GM21423 (cell line): ENCODE results near the gene EMILIN3.

Experiments used
- ATAC-seq: cut with Tn5 transposase; IDR thresholded peaks from one replicate; pipeline ENCODE4 v1.9.1; 2021; ENCODE audit warnings: mild to moderate bottlenecking, moderate library complexity; ENCODE audit not compliant: unreplicated experiment

Gene EMILIN3

DNA sequence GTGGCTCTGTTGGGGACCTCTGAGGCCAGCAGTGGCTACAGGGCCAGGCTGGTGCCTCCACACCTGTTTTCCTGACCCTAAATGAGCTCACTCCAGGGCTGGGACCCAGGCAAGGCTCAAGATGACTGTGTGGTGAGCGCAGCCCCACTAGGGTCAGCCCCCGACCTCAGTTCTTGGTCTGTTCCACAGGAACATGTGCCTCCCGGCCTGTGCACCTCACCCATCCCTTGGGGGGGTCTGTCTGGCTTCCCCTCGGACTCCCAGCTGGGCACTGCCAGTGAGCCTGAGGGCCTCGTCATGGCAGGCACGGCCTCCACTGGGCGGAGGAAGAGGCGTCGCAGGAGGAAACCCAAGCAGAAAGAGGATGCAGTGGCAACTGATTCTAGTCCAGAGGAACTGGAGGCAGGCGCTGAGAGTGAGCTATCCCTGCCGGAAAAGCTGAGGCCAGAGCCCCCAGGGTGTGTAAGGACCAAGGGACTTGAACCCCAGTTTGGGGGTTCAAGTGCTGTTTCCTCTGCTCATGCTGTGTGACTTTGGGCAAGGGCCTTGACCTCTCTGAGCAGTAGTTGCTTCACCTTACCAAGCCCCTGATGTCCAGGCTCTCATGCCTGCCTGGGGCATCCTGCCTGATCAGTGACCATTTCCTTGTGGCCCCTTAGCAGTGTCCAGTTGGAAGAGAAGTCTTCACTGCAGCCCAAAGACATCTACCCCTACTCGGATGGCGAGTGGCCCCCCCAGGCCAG lies 18.0 kb downstream of the EMILIN3 start:
- no peak for ATAC-seq

DNA sequence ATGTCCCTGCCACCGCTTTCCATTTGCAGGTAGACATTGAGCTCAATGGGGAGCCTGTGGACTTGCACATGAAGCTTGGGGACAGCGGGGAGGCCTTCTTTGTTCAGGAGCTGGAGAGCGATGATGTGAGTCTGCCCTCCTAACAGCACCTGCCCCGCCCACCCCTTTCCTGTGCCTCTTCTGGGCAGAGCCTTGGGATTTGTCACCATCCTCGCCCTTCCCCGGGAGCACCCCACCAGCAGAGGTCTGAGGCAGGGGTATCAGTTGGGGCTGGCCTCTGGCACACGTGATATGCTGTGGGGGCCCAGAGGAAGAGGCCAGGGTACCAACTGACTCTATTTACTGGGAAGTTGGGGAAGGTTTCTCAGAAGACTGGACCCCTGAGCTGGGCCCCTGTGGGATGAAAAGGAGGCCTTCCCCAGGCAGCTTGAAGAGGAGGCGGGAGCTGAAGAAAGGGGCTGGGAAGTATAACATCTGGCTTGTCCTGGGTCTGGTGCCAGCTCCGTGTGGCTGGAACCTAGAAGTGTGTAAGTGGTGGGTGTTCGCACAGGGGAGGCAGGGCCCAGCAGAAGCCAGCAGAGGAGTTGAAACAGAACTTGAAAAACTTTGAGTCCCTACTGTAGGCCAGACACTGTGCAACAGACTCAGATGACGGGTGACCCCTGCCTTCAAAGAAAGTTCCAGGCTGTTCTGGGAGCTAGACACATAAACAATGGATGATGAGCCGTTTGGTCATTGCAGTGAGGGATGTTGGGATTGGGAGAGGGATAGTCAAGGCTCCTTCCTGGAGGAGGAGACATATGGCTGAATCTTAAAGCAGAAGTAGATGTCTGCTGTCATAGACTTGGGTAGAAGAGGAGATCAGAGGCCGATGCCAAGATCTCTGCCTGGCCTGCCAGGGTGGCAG lies 18.8 kb downstream of the EMILIN3 start:
- ATAC-seq = no peak

- no peak for ATAC-seq
Observed at GRCh38 chr20:41345729-41346067, 20.9 kb downstream of the EMILIN3 start.

DNA sequence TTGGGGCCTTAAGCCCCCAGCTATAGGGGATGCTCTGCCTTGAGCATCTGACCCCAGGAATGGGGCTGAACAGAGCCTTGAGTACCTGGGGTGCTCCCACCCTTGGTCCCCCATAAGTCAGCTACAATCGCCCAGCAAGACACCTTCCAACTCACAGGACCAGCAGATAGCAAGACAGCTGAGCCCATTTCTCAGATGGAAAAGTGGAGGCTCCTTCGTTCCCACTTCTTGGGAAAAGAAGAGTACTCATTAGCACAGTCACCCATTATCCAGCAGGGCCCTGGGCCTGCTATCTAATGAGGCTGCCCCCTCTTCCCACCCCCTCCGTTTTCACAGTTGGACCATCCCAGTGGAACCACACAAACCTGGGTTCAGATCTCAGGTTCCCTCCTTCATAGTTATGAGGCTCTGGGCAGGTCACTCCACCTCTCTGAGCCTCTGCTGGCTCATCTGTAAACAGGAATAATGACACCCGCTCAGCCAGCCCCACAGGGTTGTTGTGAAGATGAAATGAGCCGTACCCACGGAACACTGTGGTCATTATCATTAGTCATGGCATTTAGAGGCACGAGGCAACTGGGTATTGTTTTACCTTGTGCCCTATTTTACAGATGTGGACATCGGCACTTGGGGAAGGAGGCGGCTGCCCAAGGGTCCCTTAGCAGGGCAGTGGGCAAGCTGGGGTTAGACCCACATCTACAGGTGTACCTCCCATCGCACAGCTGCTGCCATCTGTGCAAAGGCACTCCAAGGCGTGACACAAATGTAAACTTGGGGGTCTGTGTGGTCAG lies 21.5 kb downstream of the EMILIN3 start:
- ATAC-seq = no peak

DNA sequence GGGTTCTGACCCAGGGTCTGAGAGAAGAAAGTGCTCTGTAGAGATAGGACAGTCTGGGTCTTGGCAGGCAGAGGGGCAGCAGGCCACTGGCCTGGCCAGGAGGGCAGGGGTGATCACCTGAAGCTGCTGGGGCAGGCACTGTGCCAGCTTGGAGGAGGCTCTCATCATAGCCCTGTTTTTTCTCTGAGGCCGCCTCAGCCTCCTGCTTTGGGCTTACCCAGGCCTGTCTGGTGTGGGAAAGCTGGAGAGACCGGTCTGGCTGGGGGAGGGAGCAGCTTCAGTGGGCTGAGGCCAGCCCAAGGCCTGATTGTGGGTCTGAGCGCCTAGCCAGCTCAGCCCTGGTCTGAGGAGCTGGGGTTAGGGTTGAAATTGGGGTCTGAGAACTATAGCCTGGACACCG lies 22.1 kb downstream of the EMILIN3 start:
- no peak for ATAC-seq

GRCh38 chr20:41342474-41343464 lies 23.8 kb downstream of the EMILIN3 start:
- no peak for ATAC-seq

- peak; percentile 8 for ATAC-seq
Observed at GRCh38 chr20:41340327-41341055, 26.1 kb downstream of the EMILIN3 start, which contains the start of gene LPIN3. Gene LPIN3 (plus strand): TSS chr20:41340821. CDS start chr20:41345804, 4,983 bp downstream.

DNA sequence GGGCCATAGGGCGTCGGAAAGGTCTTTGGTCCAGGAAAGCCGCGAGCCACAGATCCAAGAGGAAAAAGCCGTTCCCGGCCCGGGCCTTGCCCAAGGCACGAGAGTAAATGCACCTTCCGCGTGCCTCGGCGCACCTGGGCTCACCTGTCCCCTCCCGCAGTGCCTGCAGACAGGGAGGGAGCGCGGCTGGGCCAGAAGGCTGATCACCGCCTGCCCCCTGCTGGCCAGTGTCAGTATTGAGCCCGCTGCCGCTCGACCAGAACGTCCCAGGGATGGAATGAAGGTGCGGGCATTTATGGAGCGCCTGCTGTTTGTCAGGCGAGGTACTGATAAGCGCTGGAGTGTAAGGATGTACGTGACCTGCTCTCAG lies 26.7 kb downstream of the EMILIN3 start:
- ATAC-seq = peak; percentile 70

- no peak for ATAC-seq
Observed at GRCh38 chr20:41336711-41337492, 29.7 kb downstream of the EMILIN3 start.

DNA sequence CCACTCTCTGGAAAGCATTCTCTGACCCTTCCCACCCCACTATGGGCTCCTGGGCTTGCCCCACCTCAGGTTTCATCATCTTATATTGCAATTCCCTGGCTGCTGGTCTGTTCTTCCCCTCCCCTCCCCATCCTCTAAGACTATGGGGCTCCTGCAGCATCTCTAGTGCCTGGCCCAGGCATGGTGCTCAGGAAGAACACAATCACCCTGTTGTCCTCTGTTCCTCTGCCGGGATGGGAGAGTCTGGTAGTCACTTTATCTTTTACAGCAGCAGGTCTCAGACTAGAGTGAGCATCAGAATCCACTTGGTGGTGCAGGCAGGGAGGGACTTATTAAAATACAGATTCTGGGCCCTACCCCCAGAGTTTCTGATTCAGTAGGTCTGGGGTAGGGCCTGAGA lies 31.0 kb downstream of the EMILIN3 start:
- ATAC-seq = no peak

GRCh38 chr20:41334443-41335421 lies 31.9 kb downstream of the EMILIN3 start:
- ATAC-seq = no peak

DNA sequence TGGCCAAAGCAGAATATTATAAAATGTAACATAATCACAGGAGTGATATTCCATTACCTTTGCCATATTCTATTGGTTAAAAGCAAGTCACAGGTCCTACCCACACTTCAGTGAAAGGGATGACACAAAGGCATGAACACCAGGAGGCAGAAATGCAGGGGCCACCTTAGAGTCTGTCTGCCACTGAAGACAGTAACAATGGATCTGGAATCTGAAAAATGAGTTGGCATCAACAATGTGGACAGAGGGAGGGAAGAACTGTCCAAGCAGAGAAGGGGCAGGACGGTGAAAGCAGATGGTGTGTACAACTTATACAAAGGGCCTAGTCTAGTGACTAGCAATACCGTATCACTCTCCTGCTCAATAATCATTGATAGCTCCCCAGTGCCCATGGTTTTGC lies 32.6 kb downstream of the EMILIN3 start:
- no peak for ATAC-seq

DNA sequence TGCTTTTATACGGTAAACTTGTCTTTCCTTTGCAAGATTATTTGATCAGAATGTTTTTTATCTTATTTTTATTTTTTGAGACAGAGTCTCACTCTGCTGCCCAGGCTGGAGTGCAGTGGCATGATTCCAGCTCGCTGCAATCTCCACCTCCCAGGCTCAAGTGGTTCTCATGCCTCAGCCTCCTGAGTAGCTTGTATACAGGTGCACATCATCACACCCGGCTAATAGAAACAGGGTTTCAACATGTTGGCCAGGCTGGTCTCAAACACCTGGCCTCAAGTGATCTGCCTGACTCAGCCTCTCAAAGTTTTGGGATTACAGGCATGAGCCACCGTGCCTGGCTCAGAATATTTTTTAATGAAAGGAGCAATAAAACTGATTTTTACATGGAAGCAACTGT lies 34.9 kb downstream of the EMILIN3 start:
- no peak for ATAC-seq

DNA sequence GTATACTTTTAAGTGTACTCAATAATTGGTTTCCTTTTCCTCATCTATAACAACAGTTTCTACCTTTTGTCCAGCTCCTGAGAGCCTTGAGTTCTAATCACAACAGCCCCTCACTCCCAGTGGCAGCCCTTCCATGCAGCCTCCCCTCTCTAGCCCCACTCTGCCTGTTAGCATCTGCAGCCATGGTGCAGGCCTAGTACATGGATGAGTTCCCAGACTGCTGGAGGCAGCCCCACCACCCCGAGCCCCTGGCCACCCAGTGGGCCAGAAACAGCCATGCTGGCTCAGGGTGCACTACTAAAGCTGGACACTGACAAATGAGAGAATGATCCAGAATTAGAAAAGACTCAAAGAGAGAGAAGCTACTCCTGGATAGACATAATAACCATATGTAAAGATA lies 35.7 kb downstream of the EMILIN3 start:
- ATAC-seq = no peak

- ATAC-seq = no peak
Observed at GRCh38 chr20:41330343-41330720, 36.3 kb downstream of the EMILIN3 start.

- peak; percentile 91 for ATAC-seq
Observed at GRCh38 chr20:41329435-41330342, 36.9 kb downstream of the EMILIN3 start.

- no peak for ATAC-seq
Observed at GRCh38 chr20:41327178-41327577, 39.4 kb downstream of the EMILIN3 start.
